A673 (cell line): Measurements from ENCODE around the gene PALB2. TPM values are rescaled to one million over a fixed set of nuclear protein-coding genes. Genes with fewer than 3 reads are reported as not detected.
A peak's percentile ranks its signal among the peaks of the same experiment; 100 is the strongest.

Experiments
- BruUV-seq: library from RNA; stranded (reverse); fragments of 400-500 nt; replicated peaks from 2 replicates; lab custom pipeline; 2021; lab: Mats Ljungman, UMichigan
- CTCF ChIA-PET: fragments of 300-600 bp; sonication (Branson Sonifier 250); formaldehyde crosslinking; loops from one replicate; lab custom pipeline; 2022; ENCODE audit warnings: antibody characterized with exemption; lab: Charles Lee
- POLR2A ChIA-PET: fragments of 300-600 bp; sonication (Branson Sonifier 250); formaldehyde crosslinking; loops from one replicate; lab custom pipeline; 2022; ENCODE audit warnings: antibody characterized with exemption; ENCODE audit not compliant: low non-redundant PET; lab: Charles Lee
- DNase-seq: peaks from one replicate; pipeline ENCODE4 v3.0.0-alpha.2; 2015; ENCODE audit warnings: low spot score
- H3K27ac ChIP-seq: fragments of 200-600 bp; sonication (generic); 2 replicates; pipeline ENCODE4 v1.5.1; 2016; ENCODE audit warnings: mixed run types, low read depth, mild to moderate bottlenecking, mixed read lengths, antibody characterized with exemption, low read length; ENCODE audit not compliant: poor library complexity, severe bottlenecking
- H3K27me3 ChIP-seq: fragments of 200-600 bp; sonication (generic); replicated peaks from 2 replicates; pipeline ENCODE4 v1.6.1; 2017; ENCODE audit warnings: mixed run types, low read depth, mild to moderate bottlenecking, mixed read lengths, antibody characterized with exemption, low read length; ENCODE audit not compliant: insufficient read depth, poor library complexity
- H3K36me3 ChIP-seq: fragments of 200-600 bp; sonication (generic); 2 replicates; pipeline ENCODE4 v1.6.1; 2016; ENCODE audit warnings: mixed run types, mild to moderate bottlenecking, mixed read lengths, antibody characterized with exemption, low read length; ENCODE audit not compliant: insufficient read depth, poor library complexity, severe bottlenecking
- H3K4me1 ChIP-seq: fragments of 200-600 bp; sonication (generic); 2 replicates; pipeline ENCODE4 v1.6.1; 2017; ENCODE audit warnings: mixed run types, mild to moderate bottlenecking, mixed read lengths, antibody characterized with exemption, low read length; ENCODE audit not compliant: insufficient read depth, poor library complexity, severe bottlenecking
- H3K4me3 ChIP-seq: fragments of 200-600 bp; sonication (generic); 2 replicates; pipeline ENCODE4 v1.5.1; 2016; ENCODE audit warnings: low read depth, mixed run types, mild to moderate bottlenecking, mixed read lengths, low read length; ENCODE audit not compliant: poor library complexity, severe bottlenecking
- H3K9me3 ChIP-seq: fragments of 200-600 bp; sonication (generic); 2 replicates; pipeline ENCODE4 v1.6.1; 2016; ENCODE audit warnings: mixed run types, low read depth, mild to moderate bottlenecking, mixed read lengths, antibody characterized with exemption, low read length; ENCODE audit not compliant: poor library complexity, severe bottlenecking
- CTCF ChIP-seq: fragments of 300-800, 200-600 bp; sonication (generic); conservative IDR thresholded peaks from 2 replicates; pipeline ENCODE4 v1.5.1; 2017; ENCODE audit warnings: low read depth, mild to moderate bottlenecking, antibody characterized with exemption, low read length, moderate library complexity, mixed read lengths
- EZH2 ChIP-seq: fragments of 200-600 bp; sonication (generic); IDR thresholded peaks from 2 replicates; pipeline ENCODE4 v1.6.1; 2017; ENCODE audit warnings: borderline replicate concordance, low read depth, mild to moderate bottlenecking, mixed read lengths, antibody characterized with exemption, low read length; ENCODE audit not compliant: poor library complexity, severe bottlenecking
- intact Hi-C: fragments of 100-400 bp; cut with micrococcal nuclease; formaldehyde crosslinking; loops from one replicate; pipeline ENCODE4 v1.10.0; 2022; ENCODE audit not compliant: unreplicated experiment
- total RNA-seq: library from RNA; stranded (reverse); gene quantifications from 2 replicates; pipeline ENCODE4 v1.2.3, GENCODE V29; 2021

The PALB2 gene
- total RNA-seq, 1 experiment from 2014 or later = 27.2 TPM

GRCh38 chr16:23597003-23597756 lies 43.9 kb downstream of the PALB2 start:
- H3K27ac ChIP-seq = no peak overlapping the region
- peaks cover 8% of the 10 kb centered on the region for H3K4me1 ChIP-seq
- H3K36me3 ChIP-seq = peaks cover 18% of the 10 kb centered on the region
- CTCF ChIA-PET = interaction anchor here (0.6 kb wide), 2 partner anchors 87 to 400 kb away, joined by 3 to 5 read pairs; no protein-coding TSS in a partner anchor
- intact Hi-C loops = no loop called here
- peak; percentile 70 for DNase-seq
- H3K4me3 ChIP-seq = no peak overlapping the region
- POLR2A ChIA-PET = interaction anchor here (0.5 to 0.8 kb wide), 3 partner anchors 40 to 124 kb away, joined by 3 to 6 read pairs (median 6); partner anchors contain the start of genes EARS2 and UBFD1
- H3K27me3 ChIP-seq = no peaks in the 10 kb centered on the region
- no TSS peak for BruUV-seq
- TF ChIP-seq EZH2 = no peak
- TF ChIP-seq CTCF = peak; percentile 50
- no peaks in the 10 kb centered on the region for H3K9me3 ChIP-seq

- Histone ChIP-seq H3K9me3 (no peaks in the 10 kb centered on the region), H3K4me1 (peaks cover 8% of the 10 kb centered on the region), H3K27me3 (no peaks in the 10 kb centered on the region), H3K4me3 (peak within 1 kb of the TSS; percentile 89), H3K36me3 (peaks cover 24% of the 10 kb centered on the region), H3K27ac (peak within 1 kb of the TSS; percentile 91)
- BruUV-seq = no TSS peak
- ChIA-PET CTCF (interaction anchor here (0.6 kb wide), 1 partner anchor 86 kb away, joined by 5 read pairs; no protein-coding TSS in a partner anchor), POLR2A (interaction anchor here (0.6 to 0.8 kb wide), 2 partner anchors 39 to 111 kb away, joined by 6 read pairs; partner anchors contain the start of genes EARS2 and UBFD1)
- TF ChIP-seq EZH2 = no peak
- peak; percentile 88 for TF ChIP-seq CTCF
- DNase-seq = peak; percentile 95
- intact Hi-C loops = no loop called here
Measured at GRCh38 chr16:23595951-23596720, 45.0 kb downstream of the PALB2 start, which contains the start of gene NDUFAB1. Gene NDUFAB1 (minus strand): TSS chr16:23596316. CDS start chr16:23596290, 26 bp downstream.

- peaks cover 31% of the 10 kb centered on the region for H3K36me3 ChIP-seq
- H3K9me3 ChIP-seq = no peaks in the 10 kb centered on the region
- ChIA-PET POLR2A (no interaction called here), CTCF (no interaction called here)
- H3K4me3 ChIP-seq = peak overlapping the region; percentile 89
- TSS peak; percentile 60 for BruUV-seq
- DNase-seq = no peak
- H3K4me1 ChIP-seq = peaks cover 8% of the 10 kb centered on the region
- no peaks in the 10 kb centered on the region for H3K27me3 ChIP-seq
- intact Hi-C loops = no loop called here
- peak overlapping the region; percentile 91 for H3K27ac ChIP-seq
- TF ChIP-seq EZH2 = no peak
- TF ChIP-seq CTCF = no peak
Measured at GRCh38 chr16:23595246-23595950, 45.7 kb downstream of the PALB2 start.
